HL-60 (cell line): ENCODE measurements around the gene LDLRAD3.

ENCODE experiments used
- DNase-seq, 2 experiments: peaks; one replicate each; pipeline ENCODE4 v3.0.0-alpha.2; 2010 to 2020; ENCODE audit warnings: low read depth in 1 of 2, low spot score in 1 of 2
- H3K27ac ChIP-seq: fragments of 250-450 bp; sonication (Bioruptor Pico); replicated peaks from 2 replicates; pipeline ENCODE4 v1.5.1; 2020; ENCODE audit warnings: mild to moderate bottlenecking, moderate library complexity
- H3K27me3 ChIP-seq: fragments of 250-450 bp; sonication (Bioruptor Pico); 2 replicates; pipeline ENCODE4 v1.5.1; 2021; ENCODE audit warnings: mild to moderate bottlenecking, moderate library complexity; ENCODE audit not compliant: insufficient read depth, poor library complexity, severe bottlenecking
- H3K4me3 ChIP-seq: replicated peaks from 2 replicates; pipeline ENCODE4 v1.5.1; 2011; ENCODE audit warnings: mild to moderate bottlenecking, control low read depth, low read length; ENCODE audit not compliant: insufficient read depth
- GABPA ChIP-seq: IDR thresholded peaks from 2 replicates; pipeline ENCODE4 v1.6.1; 2012; ENCODE audit warnings: low read depth
- POLR2AphosphoS5 ChIP-seq: IDR thresholded peaks from 2 replicates; pipeline ENCODE4 v1.6.1; 2012; ENCODE audit warnings: low read depth
- SPI1 ChIP-seq: IDR thresholded peaks from 2 replicates; pipeline ENCODE4 v1.6.1; 2012; ENCODE audit warnings: low read depth, mild to moderate bottlenecking, borderline replicate concordance
- TF ChIP-seq, protein P1 (sequence below): IDR thresholded peaks from one replicate; pipeline ENCODE4 v1.5.1; 2011; ENCODE audit warnings: low read length, control low read depth, inconsistent platforms; ENCODE audit not compliant: insufficient read depth
- TF ChIP-seq, protein P2 (sequence below): IDR thresholded peaks from 2 replicates; pipeline ENCODE4 v1.6.1; 2012; ENCODE audit warnings: low read depth; ENCODE audit not compliant: insufficient replicate concordance

Gene LDLRAD3

DNA sequence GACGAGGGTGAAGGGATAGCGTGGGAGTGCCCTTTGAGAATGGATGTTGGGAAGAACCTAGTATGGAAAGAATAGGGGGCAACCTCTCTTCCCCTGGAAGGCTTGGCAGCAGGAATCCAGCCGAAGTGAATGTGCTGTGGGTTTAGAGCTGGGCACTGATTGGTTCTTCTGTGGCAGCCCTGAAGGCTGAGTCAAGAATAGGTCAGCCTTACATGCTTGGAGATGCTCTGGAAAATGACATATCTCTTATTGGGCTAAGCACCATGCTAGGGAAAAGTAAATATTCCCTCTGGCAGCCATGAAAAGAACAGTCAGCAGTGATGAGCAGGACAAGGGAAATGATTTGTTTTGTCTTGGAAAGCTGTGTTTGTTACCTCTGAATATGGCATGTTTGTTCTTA, 195.9 kb downstream of the LDLRAD3 start:
- Histone ChIP-seq H3K4me3 (no peak overlapping the region), H3K27ac (no peak overlapping the region), H3K27me3 (no peaks in the 10 kb centered on the region)
- no peak for DNase-seq
- TF ChIP-seq, protein P1, sequence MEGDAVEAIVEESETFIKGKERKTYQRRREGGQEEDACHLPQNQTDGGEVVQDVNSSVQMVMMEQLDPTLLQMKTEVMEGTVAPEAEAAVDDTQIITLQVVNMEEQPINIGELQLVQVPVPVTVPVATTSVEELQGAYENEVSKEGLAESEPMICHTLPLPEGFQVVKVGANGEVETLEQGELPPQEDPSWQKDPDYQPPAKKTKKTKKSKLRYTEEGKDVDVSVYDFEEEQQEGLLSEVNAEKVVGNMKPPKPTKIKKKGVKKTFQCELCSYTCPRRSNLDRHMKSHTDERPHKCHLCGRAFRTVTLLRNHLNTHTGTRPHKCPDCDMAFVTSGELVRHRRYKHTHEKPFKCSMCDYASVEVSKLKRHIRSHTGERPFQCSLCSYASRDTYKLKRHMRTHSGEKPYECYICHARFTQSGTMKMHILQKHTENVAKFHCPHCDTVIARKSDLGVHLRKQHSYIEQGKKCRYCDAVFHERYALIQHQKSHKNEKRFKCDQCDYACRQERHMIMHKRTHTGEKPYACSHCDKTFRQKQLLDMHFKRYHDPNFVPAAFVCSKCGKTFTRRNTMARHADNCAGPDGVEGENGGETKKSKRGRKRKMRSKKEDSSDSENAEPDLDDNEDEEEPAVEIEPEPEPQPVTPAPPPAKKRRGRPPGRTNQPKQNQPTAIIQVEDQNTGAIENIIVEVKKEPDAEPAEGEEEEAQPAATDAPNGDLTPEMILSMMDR, result no peak
- TF ChIP-seq GABPA (no peak), POLR2AphosphoS5 (no peak), SPI1 (no peak)
- TF ChIP-seq, protein P2, sequence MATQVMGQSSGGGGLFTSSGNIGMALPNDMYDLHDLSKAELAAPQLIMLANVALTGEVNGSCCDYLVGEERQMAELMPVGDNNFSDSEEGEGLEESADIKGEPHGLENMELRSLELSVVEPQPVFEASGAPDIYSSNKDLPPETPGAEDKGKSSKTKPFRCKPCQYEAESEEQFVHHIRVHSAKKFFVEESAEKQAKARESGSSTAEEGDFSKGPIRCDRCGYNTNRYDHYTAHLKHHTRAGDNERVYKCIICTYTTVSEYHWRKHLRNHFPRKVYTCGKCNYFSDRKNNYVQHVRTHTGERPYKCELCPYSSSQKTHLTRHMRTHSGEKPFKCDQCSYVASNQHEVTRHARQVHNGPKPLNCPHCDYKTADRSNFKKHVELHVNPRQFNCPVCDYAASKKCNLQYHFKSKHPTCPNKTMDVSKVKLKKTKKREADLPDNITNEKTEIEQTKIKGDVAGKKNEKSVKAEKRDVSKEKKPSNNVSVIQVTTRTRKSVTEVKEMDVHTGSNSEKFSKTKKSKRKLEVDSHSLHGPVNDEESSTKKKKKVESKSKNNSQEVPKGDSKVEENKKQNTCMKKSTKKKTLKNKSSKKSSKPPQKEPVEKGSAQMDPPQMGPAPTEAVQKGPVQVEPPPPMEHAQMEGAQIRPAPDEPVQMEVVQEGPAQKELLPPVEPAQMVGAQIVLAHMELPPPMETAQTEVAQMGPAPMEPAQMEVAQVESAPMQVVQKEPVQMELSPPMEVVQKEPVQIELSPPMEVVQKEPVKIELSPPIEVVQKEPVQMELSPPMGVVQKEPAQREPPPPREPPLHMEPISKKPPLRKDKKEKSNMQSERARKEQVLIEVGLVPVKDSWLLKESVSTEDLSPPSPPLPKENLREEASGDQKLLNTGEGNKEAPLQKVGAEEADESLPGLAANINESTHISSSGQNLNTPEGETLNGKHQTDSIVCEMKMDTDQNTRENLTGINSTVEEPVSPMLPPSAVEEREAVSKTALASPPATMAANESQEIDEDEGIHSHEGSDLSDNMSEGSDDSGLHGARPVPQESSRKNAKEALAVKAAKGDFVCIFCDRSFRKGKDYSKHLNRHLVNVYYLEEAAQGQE, result no peak

DNA sequence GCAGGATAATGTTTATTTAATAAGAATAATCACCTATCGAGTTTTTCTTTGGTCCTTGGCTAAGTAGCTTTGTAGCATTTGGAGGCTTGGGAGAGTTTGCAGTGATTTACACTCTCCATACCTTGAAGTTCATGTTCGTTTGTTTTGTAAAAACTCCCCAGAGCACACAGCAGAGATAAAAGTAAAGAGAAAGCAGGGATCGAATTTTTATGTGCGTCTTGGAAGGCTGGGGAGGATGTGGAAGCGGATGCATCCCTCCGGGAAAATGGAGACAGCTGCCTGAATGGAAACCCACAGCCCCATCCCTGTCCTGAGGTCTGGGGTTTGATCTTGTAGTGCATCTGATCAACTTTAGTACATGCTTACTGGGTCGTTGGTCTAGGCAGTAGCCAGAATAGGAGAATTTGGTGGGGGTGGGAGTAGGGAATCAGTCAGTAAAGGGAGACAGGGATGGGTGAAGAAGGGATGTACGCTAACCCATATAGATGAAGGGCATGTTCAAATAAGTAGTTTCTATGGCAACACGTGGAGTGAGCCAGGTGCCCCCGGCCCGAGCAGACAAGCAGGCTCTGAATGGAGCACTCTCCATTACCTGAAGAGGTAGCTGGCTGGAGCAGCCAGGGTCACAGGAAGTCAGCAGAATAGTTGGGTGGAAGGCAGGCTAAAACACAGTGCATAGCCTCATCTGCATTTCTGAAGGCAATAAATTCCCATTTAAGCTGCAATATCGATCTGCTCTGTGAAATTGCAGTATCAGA, 197.5 kb downstream of the LDLRAD3 start:
- DNase-seq, result no peak
- Histone ChIP-seq H3K4me3 (no peak overlapping the region), H3K27ac (no peak overlapping the region), H3K27me3 (no peaks in the 10 kb centered on the region)
- TF ChIP-seq, protein P2, result no peak
- TF ChIP-seq, protein P1, result no peak
- TF ChIP-seq POLR2AphosphoS5 (no peak), GABPA (no peak), SPI1 (no peak)

DNA sequence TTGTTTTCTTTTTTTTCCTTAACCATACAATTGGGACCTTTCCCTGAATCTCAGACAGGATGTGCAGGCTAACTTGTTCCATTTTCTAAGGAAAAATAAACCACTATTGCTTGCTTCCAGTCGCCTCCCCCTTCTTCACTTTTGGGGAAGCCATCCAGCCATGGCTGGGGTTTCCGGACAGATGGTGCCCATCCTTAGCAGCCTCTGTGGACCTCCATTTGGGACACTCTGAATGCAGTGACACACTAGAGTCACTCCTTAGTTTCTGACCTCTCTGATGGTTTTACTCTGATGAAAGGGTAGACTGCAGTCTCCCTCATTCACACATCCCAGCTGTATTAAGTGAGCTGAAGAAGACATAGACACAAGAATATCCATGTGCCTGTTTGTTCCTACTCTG, 198.1 kb downstream of the LDLRAD3 start:
- H3K27me3 ChIP-seq, result no peaks in the 10 kb centered on the region
- H3K4me3 ChIP-seq, result no peak overlapping the region
- H3K27ac ChIP-seq, result no peak overlapping the region
- TF ChIP-seq SPI1 (no peak), POLR2AphosphoS5 (no peak), GABPA (no peak)
- TF ChIP-seq, protein P1, result no peak
- TF ChIP-seq, protein P2, result no peak
- no peak for DNase-seq
